Effector CD8-positive, alpha-beta T cell (primary cell): ENCODE data around the gene AMD1.
"Not testable (repeated sequence)": the region's sequence is repeated elsewhere in the genome, so short reads cannot be mapped to it uniquely, and the experiment has no call there.

ENCODE experiments used
- DNase-seq: peaks from one replicate; lab custom pipeline; 2025; lab: John Stamatoyannopoulos, UW
- total RNA-seq, 4 experiments: gene quantifications; one replicate each; lab custom pipeline; 2026; lab: John Stamatoyannopoulos, UW

AMD1 gene
- total RNA-seq = 116 to 248 (median 164) reads per million in 4 experiments

- peak; percentile 91 for DNase-seq
Observed at GRCh38 chr6:110873981-110874879, at the start of gene AMD1. TSS of gene AMD1 (plus strand) at chr6:110874785. CDS start at chr6:110875106, 321 bp downstream.

DNA sequence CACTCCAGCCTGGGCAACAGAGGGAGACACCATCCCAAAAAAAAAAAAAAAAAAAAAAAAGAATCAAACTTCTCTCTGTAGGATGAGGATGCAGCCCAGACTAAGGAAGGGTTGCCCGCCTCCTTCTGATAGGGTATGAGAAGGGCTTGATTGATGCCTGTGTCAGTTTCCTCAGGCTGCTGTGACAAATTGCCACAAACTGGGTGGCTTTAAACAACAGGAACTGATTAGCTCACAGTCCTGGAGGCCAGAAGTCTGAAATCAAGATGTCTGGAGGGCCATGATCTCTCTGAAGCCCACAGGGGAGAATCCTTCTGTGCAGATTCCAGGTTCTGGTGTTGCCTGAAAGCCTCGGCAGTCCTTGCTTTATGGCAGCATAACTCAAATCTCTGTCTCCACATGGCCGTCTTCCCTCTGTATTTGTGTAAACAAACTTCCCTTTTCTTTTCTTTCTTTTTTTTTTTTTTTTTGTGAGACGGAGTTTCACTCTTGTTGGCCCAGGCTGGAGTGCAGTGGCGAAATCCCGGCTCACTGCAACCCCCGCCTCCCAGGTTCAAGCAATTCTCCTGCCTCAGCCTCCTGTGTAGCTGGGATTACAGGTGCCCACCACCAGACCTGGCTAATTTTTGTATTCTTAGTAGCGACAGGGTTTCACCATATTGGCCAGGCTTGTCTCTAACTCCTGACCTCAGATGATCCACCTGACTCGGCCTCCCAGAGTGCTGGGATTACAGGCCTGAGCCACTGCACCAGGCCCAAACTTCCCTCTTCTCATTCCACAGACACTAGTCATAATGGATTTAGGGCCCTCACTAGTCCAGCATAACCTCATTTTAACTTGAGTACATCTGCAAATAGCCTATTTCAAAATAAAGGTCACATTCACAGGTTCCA, 48.1 kb upstream of the AMD1 start:
- DNase-seq = no peak

- DNase-seq = no peak
Observed at GRCh38 chr6:110828396-110828795, 46.2 kb upstream of the AMD1 start.

GRCh38 chr6:110831405-110831804, 43.2 kb upstream of the AMD1 start:
- no peak for DNase-seq

GRCh38 chr6:110833831-110834230, 40.8 kb upstream of the AMD1 start:
- DNase-seq = no peak

DNA sequence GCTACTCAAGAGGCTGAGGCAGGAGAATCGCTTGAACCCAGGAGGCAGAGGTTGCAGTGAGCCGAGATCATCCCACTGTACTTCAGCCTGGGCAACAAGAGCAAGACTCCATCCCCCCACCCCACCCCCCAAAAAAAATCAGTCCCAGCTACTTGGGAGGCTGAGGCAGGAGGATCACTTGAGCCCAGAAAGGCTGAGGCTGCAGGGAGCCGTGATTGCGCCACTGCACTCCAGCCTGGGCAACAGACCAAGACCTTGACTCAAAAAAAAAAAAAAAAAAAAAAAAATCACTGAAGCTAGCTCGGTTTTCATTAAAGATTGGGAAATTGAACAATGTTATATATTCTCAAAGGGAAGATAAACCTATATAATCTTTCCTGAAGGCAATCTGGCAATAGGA, 38.8 kb upstream of the AMD1 start:
- not testable (repeated sequence) for DNase-seq

- DNase-seq = no peak
Observed at GRCh38 chr6:110841266-110841665, 33.3 kb upstream of the AMD1 start.

DNA sequence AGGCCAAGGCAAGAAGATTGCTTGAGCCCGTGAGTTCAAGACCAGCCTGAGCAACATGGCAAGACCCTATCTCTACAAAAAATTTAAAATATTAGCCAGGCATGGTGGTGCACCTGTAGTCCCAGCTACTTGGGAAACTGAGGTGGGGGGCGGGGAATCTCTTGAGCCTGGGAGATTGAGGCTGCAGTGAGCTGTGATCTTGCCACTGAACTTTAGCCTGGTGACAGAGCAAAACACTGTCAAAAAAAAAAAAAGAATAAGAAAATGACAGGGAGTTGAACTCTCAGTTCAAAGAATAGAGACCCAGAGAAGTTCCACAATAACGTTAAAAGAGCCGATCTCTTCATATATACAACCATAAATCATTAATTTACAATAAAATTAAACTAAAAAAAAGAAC, 24.8 kb upstream of the AMD1 start:
- no peak for DNase-seq

- no peak for DNase-seq
Observed at GRCh38 chr6:110852773-110853172, 21.8 kb upstream of the AMD1 start.

DNA sequence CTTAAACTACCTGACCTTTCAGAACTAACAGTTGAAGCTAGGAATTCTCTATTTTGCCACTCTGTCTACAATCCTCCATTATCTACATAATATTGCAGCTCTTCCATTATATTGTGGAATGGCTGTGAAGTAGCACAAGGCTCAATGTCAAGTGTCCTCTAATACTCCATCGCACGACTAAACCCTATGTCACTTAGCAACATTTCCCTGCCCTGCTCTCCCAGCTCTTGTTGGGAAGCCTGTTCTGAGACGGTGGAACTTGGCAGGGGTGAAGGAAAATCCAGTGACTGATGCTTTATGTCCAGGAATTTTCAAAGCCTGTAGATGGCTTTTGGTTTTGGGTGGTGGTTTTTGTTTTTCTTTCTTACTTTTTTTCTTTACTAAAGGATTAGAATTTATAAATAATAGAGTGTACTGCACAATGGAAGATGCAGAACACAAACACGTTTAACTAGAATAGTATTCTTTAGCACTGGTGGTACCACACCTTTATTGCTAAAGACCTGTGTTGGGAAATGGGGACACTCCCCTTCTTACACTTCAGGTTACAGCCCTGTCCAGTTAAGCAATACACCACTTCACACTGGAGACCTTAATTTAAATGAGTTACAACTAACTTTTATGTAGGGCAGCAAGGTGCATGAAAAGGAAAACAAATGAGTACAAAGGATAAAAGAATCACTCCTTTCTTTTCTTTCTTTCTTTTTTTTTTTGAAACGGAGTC, 20.7 kb upstream of the AMD1 start:
- no peak for DNase-seq

DNA sequence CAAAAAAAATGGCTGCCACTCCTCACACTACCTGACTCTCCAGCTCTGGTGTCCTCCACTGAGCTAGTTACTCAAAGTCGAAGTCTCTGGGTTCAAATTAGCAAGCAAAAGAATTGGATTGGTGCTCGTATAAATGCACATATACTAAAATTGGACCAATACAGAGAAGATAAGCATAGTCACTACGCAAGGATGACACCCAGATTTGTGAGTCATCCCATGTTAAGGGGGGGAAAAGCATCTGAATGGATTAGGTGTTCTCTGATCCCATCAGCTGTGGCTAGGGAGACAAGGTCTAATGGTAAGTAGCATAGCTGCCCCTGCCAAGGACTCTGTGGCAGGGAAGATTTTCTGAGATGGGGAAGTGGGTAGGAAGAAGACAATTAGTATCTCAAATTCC, 18.3 kb upstream of the AMD1 start:
- DNase-seq = no peak

GRCh38 chr6:110858016-110858415, 16.6 kb upstream of the AMD1 start:
- no peak for DNase-seq

GRCh38 chr6:110858562-110859214, 15.9 kb upstream of the AMD1 start:
- no peak for DNase-seq

GRCh38 chr6:110859335-110859792, 15.2 kb upstream of the AMD1 start:
- DNase-seq = no peak

DNA sequence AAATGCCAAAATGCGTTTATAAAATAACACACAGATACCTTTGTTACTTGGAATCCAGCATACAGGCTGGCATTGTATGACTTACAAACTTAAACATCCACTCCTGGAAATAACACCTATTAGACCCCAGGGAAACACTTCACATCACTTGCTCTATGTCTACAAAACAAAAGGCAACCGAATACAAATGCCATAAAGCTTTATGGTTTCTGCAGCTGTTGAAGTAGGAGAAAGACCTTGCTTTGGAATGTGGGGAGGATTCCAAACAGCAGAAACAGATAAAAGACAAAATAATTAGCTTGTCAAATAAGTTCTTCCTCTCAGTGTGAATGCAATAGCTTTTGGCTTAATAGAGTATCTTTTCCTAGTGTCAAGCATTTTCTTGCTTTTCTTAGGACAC, 9.8 kb upstream of the AMD1 start:
- no peak for DNase-seq

GRCh38 chr6:110874880-110875547, 429 bp downstream of the AMD1 start:
- DNase-seq = no peak

DNA sequence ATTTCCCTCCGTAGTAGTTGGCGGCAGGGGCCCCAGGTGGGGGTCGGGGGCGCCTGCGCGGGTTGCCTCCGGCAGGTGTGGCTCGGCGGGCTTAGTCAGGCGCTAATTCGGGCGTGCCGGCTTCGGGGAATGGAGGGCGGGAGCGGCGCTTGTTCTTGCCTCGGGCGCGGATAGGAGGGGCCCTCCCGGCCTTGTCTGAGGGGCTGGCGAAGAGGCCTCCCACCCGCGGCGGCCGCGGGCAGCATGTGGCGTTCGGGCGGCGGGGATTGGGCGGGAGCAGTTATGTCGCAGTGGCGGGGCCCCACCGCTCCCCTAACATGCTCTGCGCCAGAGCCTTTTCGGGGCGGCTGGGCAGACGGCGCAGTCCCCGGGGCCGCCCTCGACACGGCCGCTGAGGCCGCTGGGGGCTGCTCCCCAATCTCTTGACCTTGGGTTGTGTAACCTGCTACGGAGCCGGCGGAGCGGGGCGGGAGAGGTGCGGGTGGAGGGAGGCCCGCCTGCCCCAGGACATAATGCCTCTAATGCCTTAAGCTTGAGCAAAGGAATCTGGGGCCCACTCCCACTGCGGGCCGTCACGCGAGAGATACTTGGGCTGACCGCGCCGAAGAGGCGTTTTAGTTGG, 1.1 kb downstream of the AMD1 start:
- DNase-seq = peak; percentile 64

DNA sequence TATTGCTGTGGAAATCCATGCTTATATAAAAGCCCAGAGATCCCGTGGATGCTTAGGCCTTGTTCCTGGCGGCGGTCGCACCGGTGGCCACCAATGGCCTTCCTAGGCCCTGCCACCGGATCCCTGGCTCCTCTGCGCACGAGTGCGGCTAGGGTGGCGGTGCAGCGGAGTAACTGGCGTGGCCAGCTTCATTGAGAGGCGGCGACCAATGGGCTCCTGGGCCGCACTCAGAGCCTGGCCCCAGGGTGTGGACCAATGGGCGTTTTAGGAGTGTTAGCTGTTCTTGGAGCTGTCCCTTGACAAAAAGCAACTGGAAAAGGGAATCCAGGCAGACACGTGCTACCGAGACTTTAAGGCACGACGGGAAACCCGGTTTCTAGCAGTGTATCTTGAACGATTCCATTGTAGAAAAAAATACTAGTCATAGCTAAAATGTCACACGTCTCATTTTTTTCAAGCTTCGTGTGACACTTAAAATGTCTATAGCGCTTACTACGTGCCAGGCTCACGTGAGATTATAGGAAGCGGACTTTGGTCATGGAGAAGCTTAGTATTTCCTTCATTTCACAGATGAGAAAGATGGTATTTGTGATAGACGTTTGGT, 1.7 kb downstream of the AMD1 start:
- peak; percentile 39 for DNase-seq

DNA sequence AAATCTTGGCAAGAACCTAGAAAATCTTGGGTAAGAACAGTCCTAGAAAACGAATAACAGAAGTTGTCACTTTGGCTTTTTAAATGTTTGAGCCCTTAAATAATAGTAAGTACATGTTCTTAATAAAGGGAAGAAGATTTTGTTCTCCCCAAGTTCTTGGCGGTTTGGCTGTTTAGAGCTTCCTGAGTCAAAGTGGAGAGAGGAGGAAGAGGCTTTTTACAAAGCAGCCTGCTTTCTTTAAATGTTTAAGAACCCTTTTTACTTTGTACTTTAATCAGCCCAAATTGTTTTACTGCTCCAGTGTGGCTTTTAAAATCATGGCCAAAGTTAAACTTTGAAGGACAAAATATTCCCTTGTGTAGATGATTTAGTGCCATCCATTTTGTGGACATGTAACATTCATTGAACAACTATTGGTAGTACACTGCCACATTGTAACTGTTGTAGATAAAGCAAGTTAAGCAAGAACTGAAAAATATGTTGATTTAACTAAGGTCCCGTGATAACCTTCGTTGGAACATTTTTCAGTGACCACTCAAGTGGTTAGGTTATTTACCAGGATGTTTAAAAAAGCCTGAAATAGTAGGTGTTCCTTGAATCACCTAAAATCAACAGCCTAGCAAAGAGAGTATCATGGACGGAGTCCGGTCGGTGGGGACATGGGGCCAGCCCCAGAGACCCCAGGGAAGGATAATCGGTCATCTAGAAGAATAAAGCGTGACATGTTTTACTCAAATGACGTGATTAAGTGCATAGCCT, 2.4 kb downstream of the AMD1 start:
- no peak for DNase-seq
